Activated T-cell treated with anti-CD3 and anti-CD28 coated beads, Interleukin-2, amount 50 U/mL, for 1 hour (primary cell): ENCODE results near the gene LIPJ.

Experiments
- DNase-seq: peaks from one replicate; pipeline ENCODE4 v3.0.0-alpha.2; 2020

Gene LIPJ

GRCh38 chr10:88598055-88598454 is 11.5 kb downstream of the LIPJ start:
- DNase-seq: no peak

GRCh38 chr10:88608052-88608732 is 21.6 kb downstream of the LIPJ start:
- no peak for DNase-seq

GRCh38 chr10:88608780-88609179 is 22.2 kb downstream of the LIPJ start:
- no peak for DNase-seq

GRCh38 chr10:88616250-88616977 is 29.9 kb downstream of the LIPJ start:
- no peak for DNase-seq

GRCh38 chr10:88617772-88618300 is 31.3 kb downstream of the LIPJ start:
- DNase-seq: no peak

- DNase-seq: no peak
Observed at GRCh38 chr10:88618496-88618895, 31.9 kb downstream of the LIPJ start.

GRCh38 chr10:88620441-88620840 is 33.9 kb downstream of the LIPJ start:
- no peak for DNase-seq

- no peak for DNase-seq
Observed at GRCh38 chr10:88623835-88624234, 37.3 kb downstream of the LIPJ start.

GRCh38 chr10:88624840-88625239 is 38.3 kb downstream of the LIPJ start:
- no peak for DNase-seq

- no peak for DNase-seq
Observed at GRCh38 chr10:88640186-88640585, 53.6 kb downstream of the LIPJ start.

- no peak for DNase-seq
Observed at GRCh38 chr10:88642209-88642608, 55.6 kb downstream of the LIPJ start.

- no peak for DNase-seq
Observed at GRCh38 chr10:88642963-88643362, 56.4 kb downstream of the LIPJ start.

- DNase-seq: no peak
Observed at GRCh38 chr10:88647061-88647615, 60.6 kb downstream of the LIPJ start.

GRCh38 chr10:88651101-88651551 is 64.6 kb downstream of the LIPJ start:
- DNase-seq: no peak

- DNase-seq: no peak
Observed at GRCh38 chr10:88652616-88653015, 66.1 kb downstream of the LIPJ start.
